SH-SY5Y (cell line): ENCODE data around the gene RGL1.

Source experiments
- GATA2 ChIP-seq: IDR thresholded peaks from 2 replicates; pipeline ENCODE4 v1.6.1; 2011; ENCODE audit warnings: mild to moderate bottlenecking, low read depth, low read length
- GATA3 ChIP-seq: IDR thresholded peaks from 2 replicates; pipeline ENCODE4 v1.6.1; 2011; ENCODE audit warnings: low read depth, mild to moderate bottlenecking, low read length, moderate library complexity

The RGL1 gene

DNA sequence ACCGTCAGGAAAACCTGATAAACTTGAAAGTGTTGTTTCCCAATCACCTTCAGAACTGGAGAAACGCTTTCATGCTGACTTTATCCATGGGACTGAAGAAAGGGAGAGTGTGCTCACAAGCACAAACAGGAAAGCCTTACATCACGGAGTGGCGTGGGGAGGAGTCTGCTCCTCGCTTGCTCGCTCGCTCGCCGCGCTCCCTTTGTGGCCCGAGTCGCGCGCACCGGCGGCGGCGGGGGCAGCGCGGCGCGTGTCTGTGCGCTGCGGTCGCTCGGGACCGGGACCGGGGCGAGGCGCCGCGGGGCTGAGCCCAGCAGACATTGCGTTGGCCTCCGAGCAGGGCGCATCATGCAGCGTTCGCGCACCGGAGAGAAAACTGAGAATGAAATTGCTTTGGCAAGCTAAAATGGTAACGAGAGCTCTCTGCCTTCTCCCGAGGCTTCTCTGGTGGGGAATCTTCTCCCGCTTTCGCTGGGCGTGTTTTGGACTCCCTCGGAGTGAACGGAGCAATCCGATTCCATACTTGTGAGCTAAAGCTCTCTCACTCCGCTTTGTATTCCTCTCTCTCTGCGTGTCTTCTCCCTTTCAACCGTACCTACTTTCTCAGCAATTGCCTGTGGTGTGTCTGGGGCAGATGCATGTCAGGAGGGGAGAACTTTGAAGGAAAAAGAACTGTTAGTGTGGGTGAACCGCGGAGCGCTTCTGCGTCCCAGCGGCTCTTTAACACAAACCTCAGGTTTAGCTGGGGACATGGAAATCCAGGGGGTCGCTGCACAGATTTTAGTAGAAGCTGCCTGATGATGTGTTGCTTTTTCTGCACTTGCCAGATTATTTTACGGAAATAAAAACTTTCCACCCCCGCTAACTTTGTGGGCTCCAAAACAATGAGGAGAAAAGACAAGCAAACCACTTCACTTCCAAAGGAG lies at the start of gene RGL1:
RGL1 (plus strand) TSS at position 205 of the 926 bp plus-strand sequence; CDS start at position 383, 178 bp downstream.
- TF ChIP-seq GATA3: no peak
- no peak for TF ChIP-seq GATA2

DNA sequence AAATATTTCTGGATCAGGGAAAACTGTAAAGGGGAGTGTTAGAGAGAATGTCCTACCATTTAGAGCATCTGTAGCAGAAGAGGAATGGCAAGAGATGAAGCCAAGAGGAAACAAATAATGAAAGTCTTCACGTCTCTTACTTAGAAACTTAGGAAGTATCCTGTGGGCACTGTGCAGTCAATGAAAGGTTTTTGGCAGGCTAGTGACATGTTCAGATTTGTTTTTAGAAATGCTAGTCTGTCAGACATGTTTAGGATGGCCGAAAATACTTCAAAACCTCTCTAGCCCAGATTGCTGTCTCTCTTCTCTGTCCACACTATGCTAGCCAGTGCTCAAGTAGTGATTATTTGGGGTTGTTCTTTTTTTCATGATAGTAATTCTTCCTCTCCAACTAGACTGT lies 48.6 kb upstream of the RGL1 start:
- TF ChIP-seq GATA3 (no peak), GATA2 (no peak)

DNA sequence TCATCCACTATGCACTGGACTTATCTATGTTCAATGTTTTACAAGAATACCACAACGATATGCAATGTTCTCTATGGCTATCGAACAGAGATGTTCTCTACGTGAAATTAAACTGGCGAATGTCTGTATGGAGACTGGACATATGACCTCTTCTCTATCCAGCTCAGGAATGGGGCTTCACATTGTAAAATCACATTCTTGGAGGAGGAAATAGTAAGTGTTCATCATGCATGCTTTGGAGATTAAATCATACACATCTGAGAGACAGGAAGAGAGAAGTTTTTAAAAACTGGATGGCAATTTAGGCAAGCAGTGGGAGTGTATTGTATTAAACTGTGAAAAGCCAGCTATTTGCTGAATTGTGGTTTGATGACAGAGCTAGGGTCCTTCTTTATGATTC lies 47.9 kb upstream of the RGL1 start:
- TF ChIP-seq GATA3: no peak
- no peak for TF ChIP-seq GATA2

DNA sequence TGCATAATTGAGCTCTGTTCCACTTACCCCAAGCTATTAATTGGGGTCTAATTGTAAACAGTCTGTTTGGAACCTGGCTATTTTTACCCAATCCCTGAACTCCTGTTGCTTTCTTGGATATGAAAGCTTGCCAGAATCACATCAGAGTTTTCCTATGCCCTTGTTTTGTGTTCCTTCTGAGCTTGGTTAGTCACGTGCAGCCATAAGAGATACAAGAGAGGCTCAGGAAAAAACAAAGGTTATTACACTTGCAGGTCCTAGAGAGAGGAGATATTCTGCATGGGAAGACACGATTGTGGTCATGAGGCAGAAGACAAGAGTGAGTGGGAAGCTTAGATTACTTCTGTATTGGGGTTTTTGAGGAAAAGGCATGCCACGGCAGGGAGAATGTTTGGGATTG lies 46.0 kb upstream of the RGL1 start:
- TF ChIP-seq GATA2 (no peak), GATA3 (no peak)

DNA sequence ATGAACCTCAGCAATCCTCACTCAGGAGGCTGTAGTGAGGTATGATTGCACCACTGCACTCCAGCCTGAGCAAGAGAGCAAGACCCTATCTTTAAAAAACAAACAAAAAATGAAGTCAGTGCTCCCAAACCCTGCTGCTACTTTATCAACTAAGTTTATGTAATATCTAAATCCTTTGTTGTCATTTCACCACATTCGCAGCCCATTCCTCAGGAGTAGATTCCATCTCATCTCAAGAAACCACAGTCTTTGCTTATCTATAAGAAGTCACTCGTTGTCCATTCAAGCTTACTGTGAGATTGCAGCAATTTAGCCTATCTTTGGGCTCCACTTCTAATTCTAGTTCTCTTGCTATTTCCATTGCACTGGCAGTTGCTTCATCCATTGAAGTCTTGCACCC lies 44.3 kb upstream of the RGL1 start:
- TF ChIP-seq GATA3 (no peak), GATA2 (no peak)

DNA sequence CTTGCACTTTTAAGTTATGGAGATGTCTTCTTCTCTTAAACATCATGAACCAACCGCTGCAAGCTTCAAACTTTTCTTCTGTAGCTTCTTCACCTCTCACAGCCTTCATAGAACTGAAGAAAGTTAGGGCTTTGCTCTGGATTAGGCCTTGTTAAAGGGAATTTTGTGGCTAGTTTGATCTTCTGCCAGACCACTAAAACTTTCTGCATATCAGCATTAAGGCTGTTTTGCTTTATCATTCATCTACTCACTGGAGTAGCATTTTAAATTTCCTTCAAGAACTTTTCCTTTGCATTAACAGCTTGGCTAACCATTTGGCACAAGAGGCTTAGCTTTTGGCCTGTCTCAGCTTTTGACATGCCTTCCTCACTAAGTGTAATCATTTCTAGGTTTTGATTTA lies 43.0 kb upstream of the RGL1 start:
- no peak for TF ChIP-seq GATA3
- TF ChIP-seq GATA2: no peak

DNA sequence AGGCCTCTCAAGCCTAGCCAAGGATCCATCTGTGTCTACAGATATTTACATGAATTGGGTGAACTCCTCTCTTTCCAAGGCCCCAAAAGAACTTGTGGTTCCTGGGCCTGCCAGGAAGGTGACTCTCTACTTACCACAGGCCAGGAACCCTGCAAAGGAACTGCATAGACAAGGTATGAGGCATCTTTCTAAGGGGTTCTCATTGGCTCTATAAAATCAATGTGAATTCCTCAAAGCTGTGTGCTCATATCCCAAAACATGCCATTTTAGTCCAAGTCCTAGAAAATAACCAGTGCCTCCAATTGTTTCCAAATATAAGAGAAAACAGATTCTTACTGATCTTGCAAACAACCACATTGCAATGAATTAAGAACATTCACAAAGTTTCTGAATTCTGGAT lies 39.9 kb upstream of the RGL1 start:
- TF ChIP-seq GATA2: no peak
- no peak for TF ChIP-seq GATA3

DNA sequence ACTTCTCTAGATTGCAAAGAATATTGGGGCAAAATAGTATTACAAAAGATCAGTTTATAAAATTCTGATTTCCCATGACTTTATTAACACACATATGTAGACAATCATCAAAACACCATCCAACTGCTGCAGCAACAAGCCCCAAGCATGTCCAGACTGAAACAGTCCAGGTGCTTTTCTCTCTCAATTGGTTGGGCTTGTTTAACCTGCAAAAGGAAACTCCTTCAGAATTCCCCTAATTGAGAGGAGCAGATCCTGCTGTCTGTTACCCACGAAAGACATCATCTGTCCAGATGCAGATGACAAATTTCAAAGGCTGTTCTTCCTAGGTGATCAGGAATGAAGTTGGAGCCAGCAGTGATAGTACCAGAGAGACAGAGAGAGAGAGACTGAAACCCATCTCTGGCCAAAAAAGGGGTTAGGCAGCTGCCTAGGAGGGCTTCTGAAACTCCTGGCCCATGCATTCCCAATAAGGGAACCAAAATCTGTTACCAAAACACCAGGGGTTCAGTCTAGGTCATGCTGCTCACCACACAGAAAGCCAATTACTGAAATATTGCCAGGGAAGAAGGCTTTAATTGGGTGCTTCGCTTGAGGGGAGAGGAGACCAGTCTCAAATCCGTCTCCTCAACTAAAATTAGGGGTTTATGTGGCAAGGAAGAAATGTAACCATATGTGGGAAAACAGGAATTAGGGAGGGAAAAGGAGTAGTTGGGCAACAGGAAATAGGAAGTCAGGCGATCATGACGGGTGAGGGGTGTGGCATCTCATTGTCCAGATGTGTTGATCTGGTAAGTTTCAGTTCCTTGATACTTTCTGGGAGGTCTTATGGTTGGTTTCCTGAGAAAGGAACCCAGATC lies 34.7 kb upstream of the RGL1 start:
- TF ChIP-seq GATA3 (no peak), GATA2 (no peak)

DNA sequence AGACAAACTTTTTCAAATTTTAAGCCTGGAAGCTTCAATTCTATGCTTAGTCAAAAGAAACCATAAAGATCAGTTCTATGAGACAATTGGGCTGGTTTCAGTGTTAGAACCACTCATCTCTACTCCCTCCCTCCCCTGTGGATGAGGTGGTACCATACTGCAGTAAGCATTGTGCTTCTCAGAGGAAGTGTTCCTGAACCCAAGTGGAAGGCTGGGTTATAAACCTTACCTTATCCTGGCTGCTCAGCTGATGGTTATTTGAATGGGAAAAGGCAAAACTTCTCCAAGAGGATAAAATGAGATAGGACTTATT lies 34.1 kb upstream of the RGL1 start:
- TF ChIP-seq GATA2 (no peak), GATA3 (no peak)

DNA sequence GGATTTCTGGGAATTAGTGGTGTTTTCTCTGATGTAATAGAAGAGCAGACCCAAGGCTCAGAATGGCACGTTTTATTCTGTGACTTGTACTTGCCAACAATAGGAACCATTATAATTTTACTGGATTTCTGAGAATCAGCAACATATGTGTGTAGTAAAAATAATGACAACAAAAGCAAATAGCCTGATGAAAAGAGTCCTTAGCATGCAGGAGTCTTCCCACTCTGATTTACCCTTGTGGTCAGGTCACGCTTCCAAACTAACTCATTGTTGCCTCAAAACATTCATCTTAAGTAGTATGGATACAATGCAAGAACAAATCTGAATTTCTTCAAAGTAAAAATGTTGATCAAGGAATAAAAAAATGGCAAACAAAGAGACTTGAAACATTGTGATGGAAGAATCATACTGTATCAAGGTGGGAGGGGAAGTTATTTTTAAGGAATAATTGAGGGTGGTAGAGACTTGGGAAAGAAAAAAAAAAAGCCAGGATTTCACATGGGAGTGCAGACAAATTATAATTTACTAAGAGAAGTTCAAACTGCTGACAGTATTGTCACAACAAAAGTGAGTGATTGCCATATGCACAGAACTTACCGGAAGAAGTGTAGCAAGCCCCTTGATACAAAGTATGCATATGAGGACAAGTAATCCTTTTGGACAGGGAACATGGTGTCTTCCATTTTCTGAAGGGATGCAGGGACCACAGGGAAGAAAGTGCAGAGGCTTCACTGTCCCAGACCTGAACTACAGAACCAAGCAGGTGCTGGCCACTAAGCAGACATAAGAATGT lies 31.2 kb upstream of the RGL1 start:
- no peak for TF ChIP-seq GATA3
- TF ChIP-seq GATA2: no peak

DNA sequence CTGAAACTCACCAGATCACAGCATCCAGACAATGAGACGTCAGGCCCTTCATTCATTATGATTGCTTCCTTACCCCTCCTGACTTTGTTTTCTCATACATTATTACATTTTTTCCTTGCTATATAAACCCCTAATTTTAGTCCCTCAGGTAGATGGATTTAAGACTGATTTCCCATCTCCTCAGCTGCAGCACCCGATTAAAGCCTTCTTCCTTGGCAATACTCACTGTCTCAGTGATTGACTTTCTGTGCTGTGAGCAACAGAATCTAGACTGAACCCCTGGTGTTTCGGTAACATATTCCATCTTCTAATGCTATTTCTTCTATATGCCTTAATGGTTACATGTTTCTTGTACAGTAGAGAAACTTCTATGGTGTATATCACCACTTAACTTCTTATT lies 30.0 kb upstream of the RGL1 start:
- TF ChIP-seq GATA3 (no peak), GATA2 (no peak)

DNA sequence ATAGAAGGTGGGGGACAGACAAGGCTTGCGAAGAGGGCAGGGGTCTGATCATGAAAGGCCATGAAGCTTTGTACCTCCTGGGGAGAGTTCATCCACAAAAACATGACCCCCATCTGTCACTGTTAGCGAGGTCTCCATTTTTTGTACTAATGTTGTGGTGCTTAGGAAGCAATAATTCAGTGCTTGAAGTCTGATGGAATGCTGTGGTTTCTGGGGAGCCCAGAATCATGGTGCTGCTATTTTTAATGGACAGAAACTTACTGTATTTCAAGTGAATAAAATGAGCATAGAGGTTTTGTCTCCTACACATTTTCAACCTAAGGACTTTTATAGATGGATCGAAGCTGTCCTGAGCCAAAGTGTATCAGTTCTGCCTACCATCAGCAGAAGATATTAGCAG lies 28.2 kb upstream of the RGL1 start:
- no peak for TF ChIP-seq GATA2
- TF ChIP-seq GATA3: no peak

DNA sequence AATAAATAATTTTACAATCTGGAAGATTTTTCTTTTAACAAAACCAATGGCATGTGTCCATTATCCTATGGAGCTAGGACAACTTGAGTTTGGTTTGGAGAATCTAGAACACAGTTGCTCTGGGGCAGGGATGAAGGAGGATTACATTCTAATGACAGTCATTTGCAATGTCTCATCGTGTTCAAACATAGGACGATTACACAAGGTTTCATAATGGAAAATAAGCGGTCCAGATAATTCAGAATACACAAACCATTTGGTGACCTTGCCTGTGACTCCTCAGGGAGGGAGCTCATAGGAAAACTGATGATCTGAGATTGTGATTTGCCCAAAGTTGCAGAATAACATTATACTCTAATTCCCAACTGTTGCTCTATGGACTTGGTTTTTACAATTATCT lies 27.6 kb upstream of the RGL1 start:
- no peak for TF ChIP-seq GATA2
- TF ChIP-seq GATA3: no peak

DNA sequence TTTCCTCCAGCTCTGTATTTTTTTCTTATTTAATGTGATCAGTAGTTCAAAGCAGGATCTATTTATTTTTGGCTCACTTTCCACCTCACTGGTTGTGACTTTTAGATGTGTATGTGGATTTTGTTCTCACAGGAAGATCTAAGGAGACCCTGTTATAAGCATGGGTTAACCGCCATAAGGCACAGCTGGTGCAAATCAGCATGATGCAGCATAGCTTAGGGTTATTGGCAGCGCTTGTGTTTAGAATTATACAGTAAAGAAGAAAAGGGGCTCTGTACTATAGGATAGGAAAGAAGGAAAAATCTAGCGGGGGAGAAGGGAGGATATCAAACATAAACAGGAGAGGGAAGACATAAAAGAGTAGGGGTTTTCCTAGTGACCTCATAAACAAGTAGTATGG lies 26.9 kb upstream of the RGL1 start:
- TF ChIP-seq GATA3 (no peak), GATA2 (no peak)

DNA sequence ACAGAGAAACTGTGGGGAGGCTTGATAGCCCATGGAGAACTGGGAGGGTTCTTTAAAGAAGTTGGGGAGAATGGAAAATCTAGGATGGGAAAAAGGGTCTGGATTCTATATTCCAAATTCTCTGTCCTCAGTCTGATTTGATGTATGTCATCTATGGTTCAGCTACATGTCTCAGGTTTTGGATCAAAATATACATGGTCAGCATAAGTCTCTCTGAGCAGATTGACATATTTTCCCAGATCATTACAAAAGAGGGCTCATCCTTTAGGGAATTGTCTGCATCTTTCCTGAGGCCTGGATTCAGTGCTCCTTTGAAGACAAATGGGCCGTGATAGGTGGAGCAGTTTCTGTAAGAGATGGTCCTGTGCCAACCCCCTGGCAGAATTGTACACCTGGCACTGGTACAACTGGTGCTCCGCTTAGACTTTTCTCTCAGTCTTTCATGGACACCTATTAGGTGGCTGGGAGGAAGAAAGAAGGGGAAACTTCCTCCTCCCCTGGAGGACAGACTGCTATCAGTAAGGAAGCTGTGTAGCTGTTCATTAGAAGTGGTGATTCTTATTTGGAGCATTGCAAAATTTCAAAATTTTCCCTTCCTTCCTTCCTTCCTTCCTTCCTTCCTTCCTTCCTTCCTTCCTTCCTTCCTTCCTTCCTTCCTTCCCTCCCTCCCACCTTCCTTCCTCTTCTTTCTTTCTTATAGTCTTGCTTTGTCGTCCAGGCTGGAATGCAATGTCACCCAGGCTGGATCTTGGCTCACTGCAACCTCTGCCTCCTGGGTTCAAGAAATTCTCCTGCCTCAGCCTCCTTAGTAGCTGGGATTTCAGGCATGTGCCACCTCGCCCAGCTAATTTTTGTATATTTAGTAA lies 26.1 kb upstream of the RGL1 start:
- TF ChIP-seq GATA3 (no peak), GATA2 (no peak)
